CD4-positive, alpha-beta T cell treated with Interleukin-12 subunit alpha and Interleukin-12 subunit beta, for 1 hour (primary cell): ENCODE results near the gene OTOF.

Experiments
- DNase-seq: peaks from one replicate; pipeline ENCODE4 v3.0.0-alpha.2; 2020

Gene OTOF

GRCh38 chr2:26477911-26478253, at the start of gene OTOF:
Gene OTOF (minus strand): TSS chr2:26478124.
- no peak for DNase-seq

DNA sequence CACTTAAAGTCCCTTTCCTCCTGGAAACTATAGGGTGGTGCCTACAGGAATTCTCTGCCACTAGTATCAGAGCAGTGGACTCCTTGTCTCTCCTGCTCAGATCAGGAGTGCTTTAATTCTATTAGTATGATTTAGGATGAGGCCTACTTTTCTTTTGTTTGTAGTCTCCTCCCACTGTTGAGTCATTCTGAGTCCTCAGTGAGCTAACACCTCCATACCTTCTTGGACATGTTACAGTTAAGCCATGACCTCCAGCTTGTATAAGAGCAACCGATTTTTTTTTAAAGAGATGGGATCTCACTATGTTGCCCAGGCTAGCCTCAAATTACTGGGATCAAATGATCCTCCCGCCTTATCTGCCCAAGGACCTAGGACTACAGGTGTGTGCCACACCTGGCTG, 48.7 kb upstream of the OTOF start:
- no peak for DNase-seq

- DNase-seq: no peak
These were observed 48.2 kb upstream of the OTOF start for GRCh38 chr2:26526105-26526504.

DNA sequence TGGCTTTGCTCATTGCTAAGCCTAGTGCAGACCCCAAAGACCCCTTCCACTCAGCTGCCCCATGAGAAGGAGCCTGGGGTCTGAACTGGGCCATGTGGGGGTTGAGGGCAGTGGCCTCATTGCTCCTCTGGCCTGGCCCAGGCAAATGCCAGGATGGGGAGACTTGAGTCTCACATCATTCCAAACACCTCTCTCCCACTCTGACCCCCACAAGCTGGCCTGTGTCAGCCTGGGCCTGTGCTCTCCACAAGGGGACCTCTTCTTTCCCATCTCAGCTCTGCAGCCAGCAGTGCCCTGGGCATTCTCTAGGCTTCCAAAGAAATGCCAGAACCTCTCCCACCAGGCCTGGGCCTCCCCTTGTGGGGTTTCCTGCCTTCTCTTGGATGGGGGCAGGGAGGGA, 45.8 kb upstream of the OTOF start:
- DNase-seq: no peak

DNA sequence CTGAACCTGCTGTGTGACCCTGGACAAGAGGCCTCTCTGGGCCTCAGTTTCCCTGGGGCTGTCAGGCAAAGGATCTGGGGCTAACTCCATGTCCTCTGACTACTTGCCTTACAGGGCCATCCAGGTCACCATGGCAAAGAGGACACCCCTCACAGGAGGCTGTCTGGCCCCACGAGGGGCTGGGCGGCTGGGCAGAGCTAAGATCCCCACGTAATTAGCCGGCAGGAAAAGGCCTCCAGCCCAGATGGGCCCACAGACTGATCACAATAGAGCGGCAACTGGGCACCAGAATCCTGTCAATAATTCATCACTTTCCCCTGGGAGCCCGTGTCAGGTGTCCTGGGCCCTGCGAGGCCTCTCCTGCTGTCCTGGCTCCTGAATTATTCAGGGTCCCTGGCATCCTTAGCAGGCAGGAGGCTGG, 44.8 kb upstream of the OTOF start:
- DNase-seq: no peak

DNA sequence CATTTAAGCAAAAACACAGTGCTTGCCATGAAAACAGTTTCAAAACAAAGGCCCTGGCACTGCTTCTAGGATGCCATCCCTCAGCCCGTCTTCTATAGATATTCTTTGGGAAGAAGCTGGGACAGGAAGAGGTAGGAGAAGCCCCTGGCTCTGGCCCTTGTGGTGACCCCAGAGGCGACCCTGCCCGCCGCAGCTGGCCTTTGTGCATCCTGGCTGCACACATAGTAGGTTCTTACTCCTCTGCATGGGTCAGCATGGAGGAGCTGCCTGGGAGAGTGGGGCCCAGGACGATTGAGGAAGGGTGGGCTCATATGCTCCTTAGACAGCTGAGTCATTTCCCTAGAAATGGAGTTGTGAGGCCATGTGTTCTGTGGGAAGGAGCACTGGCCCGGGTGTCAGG, 44.4 kb upstream of the OTOF start:
- no peak for DNase-seq

GRCh38 chr2:26521913-26522180, 43.9 kb upstream of the OTOF start:
- no peak for DNase-seq

DNA sequence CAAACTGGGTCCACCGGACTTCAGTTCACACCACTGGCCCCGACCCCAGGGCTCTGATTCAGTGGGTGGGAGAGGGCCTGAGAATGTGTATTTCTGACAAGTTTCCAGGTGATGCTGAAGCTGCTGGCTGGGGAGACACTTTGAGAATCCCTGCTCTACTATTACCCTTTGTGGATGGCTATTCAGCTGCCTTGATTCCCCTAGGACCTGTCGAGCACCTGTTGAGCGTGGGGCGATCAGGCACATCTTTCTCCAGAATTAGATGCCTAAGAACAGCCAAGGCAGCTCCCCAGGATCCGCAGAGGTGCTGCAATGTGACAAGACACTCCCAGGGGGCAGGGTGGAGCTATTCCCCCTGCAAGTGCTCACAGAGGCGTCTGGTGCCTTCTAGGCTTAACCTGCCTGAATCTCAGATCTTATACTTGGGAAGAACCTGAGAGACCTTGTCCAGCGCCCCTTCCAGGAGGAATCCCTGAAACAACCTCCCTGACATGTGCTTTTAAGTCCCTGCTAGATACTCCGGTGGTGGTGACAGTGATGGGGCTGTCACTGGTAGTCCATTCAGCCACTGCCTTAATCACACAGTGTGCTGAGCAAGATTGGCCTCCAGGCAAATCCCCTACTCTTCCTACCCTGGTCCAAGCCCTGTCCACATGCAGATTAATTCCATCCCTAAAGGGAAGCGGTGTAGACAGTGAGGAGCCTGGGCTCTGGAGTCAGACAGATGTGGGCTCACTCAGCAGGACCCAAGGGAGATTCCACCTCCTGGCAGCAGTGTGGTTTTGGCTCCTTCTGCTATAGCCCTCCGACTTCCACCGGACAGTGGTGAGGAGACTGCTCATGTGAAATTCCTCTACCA, 43.4 kb upstream of the OTOF start:
- no peak for DNase-seq

GRCh38 chr2:26520148-26520449, 42.2 kb upstream of the OTOF start:
- no peak for DNase-seq

DNA sequence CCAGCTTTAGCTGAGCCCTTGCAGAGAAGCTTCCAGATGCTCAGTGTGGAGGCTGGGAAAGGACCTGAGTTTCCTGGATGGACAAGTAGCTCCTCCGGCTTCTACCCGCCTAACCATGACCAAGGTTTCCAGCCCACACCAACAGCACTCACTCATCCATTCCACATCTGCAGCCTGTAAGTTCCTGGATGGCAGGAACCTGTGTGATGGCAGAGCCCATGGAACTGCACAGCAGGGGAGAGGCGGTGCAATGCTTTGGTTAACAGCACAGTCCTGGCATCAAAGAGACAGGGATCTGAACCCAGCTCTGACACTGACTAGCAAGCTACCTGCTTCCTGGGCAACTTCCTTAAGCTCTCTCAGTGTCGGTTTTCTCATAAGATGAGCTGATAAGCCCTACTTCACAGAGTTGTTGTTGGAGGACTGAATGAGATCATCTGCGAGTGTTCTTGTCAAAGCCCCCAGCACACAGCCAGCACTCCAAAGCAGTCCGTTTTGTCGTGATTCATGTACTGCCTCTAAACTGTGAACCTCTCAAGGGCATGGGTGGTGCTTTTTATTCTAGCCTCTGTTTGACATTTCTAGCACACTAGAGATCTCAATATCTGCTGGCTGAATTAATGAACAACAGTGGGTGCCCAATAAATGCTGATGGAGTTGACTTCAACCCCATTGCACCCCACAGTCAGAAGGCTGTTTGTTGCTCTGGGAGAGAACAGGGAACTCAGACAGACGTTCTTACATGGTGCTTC, 41.6 kb upstream of the OTOF start:
- peak; percentile 20 for DNase-seq

- no peak for DNase-seq
These were observed 38.9 kb upstream of the OTOF start for GRCh38 chr2:26516781-26517180.

DNA sequence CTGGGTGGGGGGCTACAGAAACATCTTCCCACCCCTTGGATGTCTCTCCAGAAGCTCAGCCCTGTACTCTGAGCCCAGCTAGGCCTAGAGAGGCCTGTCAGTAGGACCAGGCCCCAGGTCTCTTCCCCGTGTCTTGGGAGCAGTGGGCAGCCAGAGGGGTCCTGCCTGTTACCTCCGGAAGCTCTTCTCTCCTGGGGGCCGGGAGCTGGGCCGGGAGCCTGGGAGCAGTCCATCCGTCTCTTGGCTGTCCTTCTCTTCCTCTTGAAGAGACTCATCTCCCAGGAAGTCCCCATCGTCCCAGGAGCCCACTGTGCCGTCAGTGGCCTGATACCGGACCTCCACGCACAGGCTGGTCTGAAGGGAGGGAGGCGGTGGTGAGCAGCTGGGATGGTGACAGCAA, 38.3 kb upstream of the OTOF start:
- DNase-seq: no peak

- DNase-seq: no peak
These were observed 37.8 kb upstream of the OTOF start for GRCh38 chr2:26515771-26516170.

- no peak for DNase-seq
These were observed 36.1 kb upstream of the OTOF start for GRCh38 chr2:26514045-26514444.

- no peak for DNase-seq
These were observed 35.3 kb upstream of the OTOF start for GRCh38 chr2:26513261-26513660.

DNA sequence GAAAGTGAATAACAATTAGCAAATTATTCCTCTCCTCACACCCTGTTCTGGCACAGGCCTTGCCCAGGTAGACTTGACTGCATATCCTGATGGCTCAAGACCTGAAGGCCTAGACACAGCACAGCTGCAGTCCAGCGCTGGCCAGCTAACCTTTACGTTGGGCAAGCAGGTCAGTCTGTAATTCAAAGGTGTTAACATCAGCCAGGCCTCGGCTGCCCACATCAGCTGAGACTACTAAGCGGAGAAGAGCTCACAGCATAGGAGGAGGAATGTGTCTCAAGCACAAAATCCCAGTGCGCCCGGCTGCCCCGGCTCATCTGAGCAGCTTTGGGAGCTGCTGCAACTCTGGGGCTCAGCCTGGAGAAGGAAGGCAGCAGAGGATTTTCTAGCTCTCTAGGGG, 33.5 kb upstream of the OTOF start:
- DNase-seq: no peak

- DNase-seq: no peak
These were observed 32.5 kb upstream of the OTOF start for GRCh38 chr2:26510344-26510973.

DNA sequence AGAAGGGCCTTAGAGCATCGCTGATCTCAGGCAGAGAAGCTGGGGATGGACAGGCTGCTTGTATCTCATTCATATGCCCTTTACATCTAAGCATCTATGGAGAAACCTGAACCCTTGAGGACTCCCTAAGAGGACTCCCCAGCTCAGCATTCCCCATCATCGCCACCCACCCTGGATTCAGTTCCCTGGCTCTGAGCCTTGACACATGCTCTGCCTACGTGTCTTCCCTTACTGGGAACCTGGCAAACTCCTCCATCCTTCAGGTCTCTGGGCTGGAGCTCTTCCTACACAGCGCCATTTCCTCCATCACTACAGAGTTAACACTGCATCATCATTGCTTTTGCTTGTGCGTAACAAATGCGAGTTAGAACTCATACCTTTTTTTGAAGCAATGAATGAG, 31.2 kb upstream of the OTOF start:
- DNase-seq: no peak

- no peak for DNase-seq
These were observed 30.0 kb upstream of the OTOF start for GRCh38 chr2:26507932-26508331.

- DNase-seq: no peak
These were observed 29.2 kb upstream of the OTOF start for GRCh38 chr2:26507088-26507487.

DNA sequence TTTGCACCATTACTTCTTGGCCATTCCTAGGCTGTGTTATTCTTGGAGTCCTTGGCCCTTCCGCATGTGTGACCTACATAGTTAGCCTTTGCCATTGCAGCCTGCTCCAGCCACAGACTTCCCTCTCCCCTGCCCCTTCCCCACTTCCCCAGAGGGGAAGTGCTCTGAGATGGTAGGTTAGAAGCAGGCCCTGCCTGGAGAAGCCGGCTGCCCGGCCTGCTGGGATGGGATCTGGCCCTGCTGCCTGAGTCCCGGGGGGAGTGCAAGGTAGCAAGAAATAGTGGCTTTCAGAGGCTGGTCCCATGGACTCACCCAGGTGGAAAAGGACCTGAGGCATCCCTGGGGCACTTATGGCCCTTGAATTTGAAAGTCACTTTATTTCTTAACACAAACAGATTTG, 28.4 kb upstream of the OTOF start:
- DNase-seq: no peak

DNA sequence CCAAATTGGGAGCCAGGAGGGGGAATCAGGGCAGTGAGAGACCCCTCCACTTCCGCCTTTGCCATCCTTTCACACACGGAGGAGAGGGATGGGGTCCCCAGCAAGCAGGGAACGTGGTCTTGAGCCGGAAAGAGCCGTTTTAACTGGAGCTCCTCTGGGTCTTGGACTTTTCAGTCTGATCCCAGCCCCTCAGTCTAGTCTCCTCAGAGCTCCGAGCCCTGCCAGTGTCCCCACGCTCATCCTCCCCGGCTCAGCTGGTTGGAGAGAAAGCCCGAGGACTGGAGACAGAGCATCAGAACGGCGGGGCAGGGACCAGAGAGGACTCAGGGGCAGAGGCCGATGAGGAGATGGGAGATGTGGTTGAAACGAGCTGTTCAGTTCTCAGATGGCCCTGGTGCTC, 26.1 kb upstream of the OTOF start:
- no peak for DNase-seq

DNA sequence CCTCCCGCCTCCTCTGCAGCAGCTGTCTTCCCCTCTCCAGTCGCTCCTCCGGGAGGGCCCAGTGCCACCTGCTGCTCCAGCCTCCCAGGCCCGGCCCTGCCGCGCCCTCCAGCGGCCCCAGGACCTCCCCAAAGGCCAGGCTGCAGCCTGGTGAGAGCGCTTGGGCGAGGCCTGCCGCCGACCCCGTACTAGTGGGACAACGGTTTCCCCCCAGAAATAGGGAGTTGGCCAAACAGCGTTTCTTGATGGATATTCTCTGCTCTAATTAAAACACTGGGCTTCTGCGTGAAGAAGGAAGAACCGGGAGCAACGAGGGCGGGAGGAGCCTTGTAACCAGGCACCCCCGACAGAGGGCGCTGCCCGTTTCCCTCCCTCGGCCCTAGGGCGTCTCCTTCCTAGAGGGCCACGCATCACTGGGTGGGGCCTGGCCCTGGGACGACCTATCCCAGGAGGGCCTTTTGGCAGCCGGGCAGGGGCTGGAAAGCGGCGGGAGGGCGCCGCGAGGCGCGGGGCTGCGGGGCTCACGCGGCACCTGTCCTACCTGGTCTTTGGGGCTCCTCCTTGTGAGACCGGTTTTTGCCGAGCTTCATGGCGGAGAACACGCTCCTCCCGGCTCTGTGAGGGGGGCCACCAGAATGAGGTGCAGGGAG, 25.4 kb upstream of the OTOF start:
- peak; percentile 77 for DNase-seq

DNA sequence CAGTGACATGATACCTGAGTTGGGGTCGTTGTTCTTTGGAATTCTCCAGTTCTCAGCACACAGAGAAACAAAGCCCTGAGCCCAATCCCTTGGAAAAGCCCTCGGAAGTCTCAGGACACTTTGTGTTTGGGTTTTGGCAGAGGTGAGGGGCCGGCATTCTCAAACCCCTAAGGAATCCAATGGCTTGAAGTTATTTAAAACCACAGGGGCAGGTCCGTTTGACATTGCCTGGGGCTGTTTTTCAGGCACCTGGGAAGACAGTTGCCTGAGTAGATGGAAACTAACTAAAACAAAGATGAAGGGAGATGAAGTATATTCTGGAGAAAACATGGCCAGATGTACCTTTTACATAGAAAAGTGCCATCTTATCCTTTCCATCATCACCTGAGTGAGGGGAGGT, 22.5 kb upstream of the OTOF start:
- no peak for DNase-seq
